Hepatocyte (in vitro differentiated cells): ENCODE measurements around the gene NECAB3. TPM values are rescaled to one million over a fixed set of nuclear protein-coding genes. Genes with fewer than 3 reads are reported as not detected.
A peak's percentile ranks its signal among the peaks of the same experiment; 100 is the strongest.

ENCODE experiments used
- DNase-seq: peaks from one replicate; pipeline ENCODE4 v3.0.0-alpha.2; 2016; ENCODE audit warnings: low spot score
- H2AFZ ChIP-seq: fragments of 200-600 bp; sonication (generic); 2 replicates; pipeline ENCODE4 v1.6.0; 2016; ENCODE audit warnings: antibody characterized with exemption, mild to moderate bottlenecking
- H3K27ac ChIP-seq: fragments of 200-600 bp; sonication (generic); 2 replicates; pipeline ENCODE4 v1.5.1; 2016; ENCODE audit warnings: mild to moderate bottlenecking
- H3K27me3 ChIP-seq: fragments of 200-600 bp; sonication (generic); 2 replicates; pipeline ENCODE4 v1.6.1; 2016
- H3K36me3 ChIP-seq: fragments of 200-600 bp; sonication (generic); replicated peaks from 2 replicates; pipeline ENCODE4 v1.5.1; 2016; ENCODE audit warnings: low read depth; ENCODE audit not compliant: insufficient read depth
- H3K4me1 ChIP-seq: fragments of 200-600 bp; sonication (generic); 2 replicates; pipeline ENCODE4 v1.5.1; 2016; ENCODE audit warnings: mild to moderate bottlenecking, moderate library complexity; ENCODE audit not compliant: insufficient read depth
- H3K4me2 ChIP-seq: fragments of 200-600 bp; sonication (generic); 2 replicates; pipeline ENCODE4 v1.6.0; 2016
- H3K4me3 ChIP-seq: fragments of 200-600 bp; sonication (generic); 2 replicates; pipeline ENCODE4 v1.5.1; 2016; ENCODE audit warnings: mild to moderate bottlenecking
- H3K79me2 ChIP-seq: fragments of 200-600 bp; sonication (generic); 2 replicates; pipeline ENCODE4 v1.6.0; 2017; ENCODE audit warnings: mild to moderate bottlenecking
- H3K9me2 ChIP-seq: fragments of 200-600 bp; sonication (generic); replicated peaks from 2 replicates; pipeline ENCODE4 v1.6.0; 2017; ENCODE audit warnings: mild to moderate bottlenecking; ENCODE audit not compliant: insufficient read depth
- H3K9me3 ChIP-seq: fragments of 200-600 bp; sonication (generic); 2 replicates; pipeline ENCODE4 v1.5.1; 2016; ENCODE audit warnings: low read depth, mild to moderate bottlenecking
- H4K20me1 ChIP-seq: fragments of 200-600 bp; sonication (generic); 2 replicates; pipeline ENCODE4 v1.6.0; 2016; ENCODE audit warnings: mild to moderate bottlenecking; ENCODE audit not compliant: insufficient read depth, poor library complexity, severe bottlenecking
- CTCF ChIP-seq: fragments of 200-600 bp; sonication (generic); IDR thresholded peaks from 2 replicates; pipeline ENCODE4 v1.5.1; 2016; ENCODE audit warnings: antibody characterized with exemption, mild to moderate bottlenecking; ENCODE audit not compliant: poor library complexity
- EZH2 ChIP-seq: fragments of 200-600 bp; sonication (generic); IDR thresholded peaks from 2 replicates; pipeline ENCODE4 v1.6.1; 2016; ENCODE audit warnings: antibody characterized with exemption, mild to moderate bottlenecking, borderline replicate concordance
- EZH2phosphoT487 ChIP-seq: fragments of 200-600 bp; sonication (generic); IDR thresholded peaks from one replicate; pipeline ENCODE4 v1.6.1; 2018; ENCODE audit warnings: antibody characterized with exemption, mild to moderate bottlenecking, low read depth, moderate library complexity; ENCODE audit not compliant: unreplicated experiment, severe bottlenecking
- WGBS: methylation state at CpG from one replicate; pipeline ENCODE4 v1.1.6; 2016; ENCODE audit warnings: low lambda C conversion rate; ENCODE audit errors: missing lambda C conversion rate; 5-methylcytosine and 5-hydroxymethylcytosine counted together
- polyA plus RNA-seq: library from polyadenylated mRNA; unstranded; fragments of >200 nt; fragmentation: Nextera tagmentation; extraction: Ambion mirVana; gene quantifications from 2 replicates; pipeline ENCODE4 v1.2.1, GENCODE V29; 2016
- total RNA-seq: library from RNA; depleted of rRNA; stranded (reverse); fragments of >200 nt; gene quantifications from 2 replicates; pipeline ENCODE4 v1.2.3, GENCODE V29; 2014

The NECAB3 gene
- total and polyA plus RNA-seq, 2 experiments from 2014 or later = 50.6 to 55.4 TPM

DNA sequence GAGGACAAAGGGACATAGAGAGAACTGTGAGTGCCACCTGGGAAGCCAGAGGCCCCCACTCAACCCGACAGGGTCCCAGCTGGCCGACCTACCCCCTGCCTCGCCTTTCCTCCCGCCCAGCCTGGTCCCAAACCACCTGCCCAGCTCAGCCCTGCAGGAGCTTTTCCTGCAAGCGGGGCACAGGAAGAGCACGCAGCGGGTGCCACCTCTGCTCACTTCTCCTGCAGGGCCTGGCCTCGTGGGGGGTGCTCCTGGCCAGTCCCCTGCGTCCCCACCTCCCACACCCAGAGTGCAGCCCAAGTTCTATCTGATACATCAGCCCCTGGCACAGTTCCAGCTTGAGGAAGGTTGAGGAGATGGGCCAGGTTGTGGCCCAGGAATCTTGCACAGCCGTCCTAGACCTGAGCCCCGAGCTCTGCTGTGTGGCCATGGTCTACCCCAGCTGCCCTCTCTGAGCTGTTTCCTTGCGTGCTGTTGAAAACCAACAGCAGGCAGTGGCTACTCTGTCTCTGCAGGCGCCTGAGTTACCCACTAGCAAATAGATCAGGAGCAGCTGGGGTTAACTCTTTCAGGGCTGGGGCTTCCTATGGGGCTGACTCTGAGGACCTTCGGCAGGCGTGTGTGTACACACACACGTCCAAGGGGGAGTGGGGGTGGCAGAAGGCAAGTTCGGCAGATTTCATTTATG lies 1.7 kb downstream of the NECAB3 start:
- DNase-seq = no peak
- Histone ChIP-seq H3K4me1 (peaks cover 32% of the 10 kb centered on the region), H2AFZ (no peak overlapping the region), H3K4me3 (peak overlapping the region; percentile 71), H3K27me3 (no peaks in the 10 kb centered on the region), H3K36me3 (no peaks in the 10 kb centered on the region), H3K4me2 (peak overlapping the region; percentile 99), H3K9me3 (no peaks in the 10 kb centered on the region), H3K27ac (no peak overlapping the region), H3K79me2 (peaks cover 22% of the 10 kb centered on the region), H4K20me1 (no peaks in the 10 kb centered on the region), H3K9me2 (no peaks in the 10 kb centered on the region)
- WGBS = 54% methylated on average over 17 of the region's 17 CpGs
- TF ChIP-seq EZH2 (no peak), EZH2phosphoT487 (no peak), CTCF (no peak)

- Histone ChIP-seq H3K4me3 (no peak overlapping the region), H3K4me2 (peak overlapping the region; percentile 99), H3K79me2 (peaks cover 22% of the 10 kb centered on the region), H3K36me3 (no peaks in the 10 kb centered on the region), H2AFZ (no peak overlapping the region), H4K20me1 (no peaks in the 10 kb centered on the region), H3K27ac (no peak overlapping the region), H3K27me3 (no peaks in the 10 kb centered on the region), H3K9me3 (no peaks in the 10 kb centered on the region), H3K9me2 (no peaks in the 10 kb centered on the region), H3K4me1 (peaks cover 32% of the 10 kb centered on the region)
- WGBS = 94% methylated on average over 8 of the region's 8 CpGs
- DNase-seq = no peak
- TF ChIP-seq CTCF (no peak), EZH2phosphoT487 (no peak), EZH2 (no peak)
Measured at GRCh38 chr20:33671573-33672288, 2.5 kb downstream of the NECAB3 start.

- H2AFZ ChIP-seq = no peak overlapping the region
- H3K36me3 ChIP-seq = no peaks in the 10 kb centered on the region
- H3K27me3 ChIP-seq = no peaks in the 10 kb centered on the region
- peaks cover 22% of the 10 kb centered on the region for H3K79me2 ChIP-seq
- WGBS = 88% methylated on average over 6 of the region's 6 CpGs
- no peak overlapping the region for H3K4me3 ChIP-seq
- no peaks in the 10 kb centered on the region for H3K9me3 ChIP-seq
- H4K20me1 ChIP-seq = no peaks in the 10 kb centered on the region
- no peak overlapping the region for H3K4me2 ChIP-seq
- TF ChIP-seq EZH2 = no peak
- TF ChIP-seq CTCF = no peak
- DNase-seq = no peak
- H3K27ac ChIP-seq = no peak overlapping the region
- no peaks in the 10 kb centered on the region for H3K9me2 ChIP-seq
- peaks cover 30% of the 10 kb centered on the region for H3K4me1 ChIP-seq
Measured at GRCh38 chr20:33670715-33671499, 3.3 kb downstream of the NECAB3 start.
